K562 (cell line): Measurements from ENCODE around the gene ARHGAP35. TPM values are rescaled to one million over a fixed set of nuclear protein-coding genes. Genes with fewer than 3 reads are reported as not detected.

Experiments used
- AFF4 ChIP-seq: sonication (generic); formaldehyde crosslinking; IDR thresholded peaks from 2 replicates; pipeline ENCODE4 v1.8.0; 2023; ENCODE audit warnings: mild to moderate bottlenecking, missing genetic modification reagents
- CCNT2 ChIP-seq: IDR thresholded peaks from 2 replicates; pipeline ENCODE4 v1.6.1; 2011; ENCODE audit warnings: borderline replicate concordance, low read depth, mild to moderate bottlenecking, moderate library complexity, mixed read lengths, low read length; ENCODE audit not compliant: insufficient read length; ENCODE audit errors: extremely low read depth
- E2F3 ChIP-seq: fragments of 250-450 bp; sonication (Bioruptor Pico); IDR thresholded peaks from 2 replicates; pipeline ENCODE4 v1.4.0; 2020; ENCODE audit warnings: mild to moderate bottlenecking
- HOMEZ ChIP-seq: fragments of 250-450 bp; sonication (Bioruptor Pico); IDR thresholded peaks from 2 replicates; pipeline ENCODE4 v1.4.0; 2020; ENCODE audit warnings: mild to moderate bottlenecking, moderate library complexity
- RBBP5 ChIP-seq: fragments of 200-600 bp; sonication (generic); IDR thresholded peaks from 2 replicates; pipeline ENCODE4 v1.6.1; 2012; ENCODE audit warnings: borderline replicate concordance, mild to moderate bottlenecking, low read length, control low read depth, inconsistent platforms; ENCODE audit not compliant: insufficient read depth, poor library complexity, severe bottlenecking
- SOX6 ChIP-seq: fragments of 450-650 bp; IDR thresholded peaks from 2 replicates; pipeline ENCODE4 v1.6.1; 2014; ENCODE audit warnings: mild to moderate bottlenecking
- ZBTB40 ChIP-seq, 2 experiments: fragments of 450-650 bp in 1 of 2; sonication (generic) in 1 of 2; formaldehyde crosslinking in 1 of 2; IDR thresholded peaks; 2 replicates each; pipeline versions ENCODE4 v1.7.1 to v1.9.0; 2016 to 2022; ENCODE audit warnings: inconsistent platforms in 1 of 2, mild to moderate bottlenecking in 1 of 2, missing genetic modification reagents in 1 of 2
- ZFP91 ChIP-seq: sonication (generic); formaldehyde crosslinking; IDR thresholded peaks from 2 replicates; pipeline ENCODE4 v1.8.0; 2022; ENCODE audit warnings: mild to moderate bottlenecking, missing genetic modification reagents
- polyA plus RNA-seq, 8 experiments: library from polyadenylated mRNA; depleted of rRNA in 4 of 8; stranded (reverse) in 5 of 8; unstranded in 3 of 8; fragments of >200 nt; fragmentation: Nextera tagmentation in 2 of 8; fragmentation: Illumina TruSeq in 1 of 8; extraction: Ambion mirVana in 2 of 8; extraction: Trizol in 1 of 8; gene quantifications; 2 replicates each; pipeline versions ENCODE4 v1.2.1 to v1.2.3, GENCODE V29; 2011 to 2014; ENCODE audit warnings: inconsistent platforms in 1 of 8, missing spikeins in 1 of 8
- total RNA-seq, 7 experiments: library from RNA; depleted of rRNA in 6 of 7; stranded (reverse); fragments of >200 nt in 6 of 7; fragmentation: Illumina TruSeq in 2 of 7; extraction: Trizol in 2 of 7; gene quantifications; 2 replicates each; pipeline versions ENCODE4 v1.2.1 to v1.2.3, GENCODE V29; 2011 to 2021; ENCODE audit warnings: low replicate concordance in 1 of 7

Gene ARHGAP35
- total and polyA plus RNA-seq, 9 of the 15 experiments (the other 6 are each of a cell fraction or from before 2014, with no cell fraction given), result 0.27 to 26.4 (median 10.2) TPM

GRCh38 chr19:46903458-46903857 is 42.7 kb downstream of the ARHGAP35 start (continued):
- TF ChIP-seq E2F3 (CRISPR knock-in tag) (no peak), AFF4 (CRISPR knock-in tag) (no peak), ZBTB40 (IDR thresholded peaks at IDR 0.05) (no peak), ZBTB40 (CRISPR knock-in tag; IDR thresholded peaks at IDR 0.05) (no peak), HOMEZ (CRISPR knock-in tag) (no peak), ZFP91 (CRISPR knock-in tag) (no peak), SOX6 (peak; percentile 35; the same call in 1 of the 2 replicates), RBBP5 (no peak), CCNT2 (no peak)
